Fibroblast of mammary gland (primary cell): ENCODE results near the gene COX6B2.
"Not testable (repeated sequence)": the region's sequence is repeated elsewhere in the genome, so short reads cannot be mapped to it uniquely, and the experiment has no call there.

Experiments
- DNase-seq: peaks from one replicate; pipeline ENCODE4 v3.0.0-alpha.2; 2010; ENCODE audit warnings: low read depth
- H3K4me3 ChIP-seq: 2 replicates; pipeline ENCODE4 v1.5.1; 2011; ENCODE audit warnings: low read depth, mild to moderate bottlenecking, low read length, moderate library complexity; ENCODE audit not compliant: control insufficient read depth
- TF ChIP-seq, protein P1 (sequence below): conservative IDR thresholded peaks from 2 replicates; pipeline ENCODE4 v1.5.1; 2011; ENCODE audit warnings: low read depth, low read length, inconsistent platforms; ENCODE audit not compliant: control insufficient read depth, insufficient read depth

COX6B2 gene

DNA sequence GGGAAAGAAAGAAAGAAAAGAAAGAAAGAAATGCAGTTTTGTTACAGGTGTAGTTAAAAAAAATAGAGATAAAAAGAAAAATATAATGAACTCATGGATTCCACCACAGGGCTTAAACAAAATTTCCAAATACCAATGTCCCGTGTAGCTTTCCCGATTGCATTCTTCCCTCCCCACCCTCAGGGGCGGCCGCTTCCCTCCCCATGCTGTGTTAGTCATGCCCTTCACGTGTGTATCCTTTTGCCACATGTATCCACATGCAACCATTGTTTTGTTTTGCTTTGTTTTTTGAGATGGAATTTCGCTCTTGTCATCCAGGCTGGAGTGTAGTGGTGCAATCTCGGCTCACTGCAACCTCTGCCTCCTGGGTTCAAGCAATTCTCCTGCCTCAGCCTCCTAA, 18.4 kb downstream of the COX6B2 start:
- no peak overlapping the region for H3K4me3 ChIP-seq
- DNase-seq: no peak
- TF ChIP-seq, protein P1, sequence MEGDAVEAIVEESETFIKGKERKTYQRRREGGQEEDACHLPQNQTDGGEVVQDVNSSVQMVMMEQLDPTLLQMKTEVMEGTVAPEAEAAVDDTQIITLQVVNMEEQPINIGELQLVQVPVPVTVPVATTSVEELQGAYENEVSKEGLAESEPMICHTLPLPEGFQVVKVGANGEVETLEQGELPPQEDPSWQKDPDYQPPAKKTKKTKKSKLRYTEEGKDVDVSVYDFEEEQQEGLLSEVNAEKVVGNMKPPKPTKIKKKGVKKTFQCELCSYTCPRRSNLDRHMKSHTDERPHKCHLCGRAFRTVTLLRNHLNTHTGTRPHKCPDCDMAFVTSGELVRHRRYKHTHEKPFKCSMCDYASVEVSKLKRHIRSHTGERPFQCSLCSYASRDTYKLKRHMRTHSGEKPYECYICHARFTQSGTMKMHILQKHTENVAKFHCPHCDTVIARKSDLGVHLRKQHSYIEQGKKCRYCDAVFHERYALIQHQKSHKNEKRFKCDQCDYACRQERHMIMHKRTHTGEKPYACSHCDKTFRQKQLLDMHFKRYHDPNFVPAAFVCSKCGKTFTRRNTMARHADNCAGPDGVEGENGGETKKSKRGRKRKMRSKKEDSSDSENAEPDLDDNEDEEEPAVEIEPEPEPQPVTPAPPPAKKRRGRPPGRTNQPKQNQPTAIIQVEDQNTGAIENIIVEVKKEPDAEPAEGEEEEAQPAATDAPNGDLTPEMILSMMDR: no peak

DNA sequence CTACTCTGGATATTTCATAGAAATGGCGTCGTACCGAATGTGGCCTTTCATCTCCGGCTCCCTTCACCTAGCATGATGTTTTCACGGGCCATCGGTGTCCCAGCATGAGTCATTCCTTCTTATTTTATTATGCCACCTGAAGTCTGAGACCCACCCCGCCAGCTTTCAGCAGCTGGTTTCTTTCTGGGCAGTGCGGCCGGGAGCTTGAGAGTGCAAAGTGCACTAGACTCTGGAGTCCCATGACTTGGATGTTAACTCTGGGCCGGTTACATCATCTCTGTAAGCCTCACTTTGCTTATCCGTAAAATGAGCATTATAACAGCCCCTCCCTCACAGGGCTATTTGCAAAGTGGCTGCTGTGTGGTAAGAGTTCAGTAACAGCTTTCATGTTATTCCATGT, 20.6 kb downstream of the COX6B2 start:
- DNase-seq: no peak
- TF ChIP-seq, protein P1: no peak
- no peak overlapping the region for H3K4me3 ChIP-seq

GRCh38 chr19:55329791-55330190, 24.7 kb downstream of the COX6B2 start:
- DNase-seq: peak; percentile 57

DNA sequence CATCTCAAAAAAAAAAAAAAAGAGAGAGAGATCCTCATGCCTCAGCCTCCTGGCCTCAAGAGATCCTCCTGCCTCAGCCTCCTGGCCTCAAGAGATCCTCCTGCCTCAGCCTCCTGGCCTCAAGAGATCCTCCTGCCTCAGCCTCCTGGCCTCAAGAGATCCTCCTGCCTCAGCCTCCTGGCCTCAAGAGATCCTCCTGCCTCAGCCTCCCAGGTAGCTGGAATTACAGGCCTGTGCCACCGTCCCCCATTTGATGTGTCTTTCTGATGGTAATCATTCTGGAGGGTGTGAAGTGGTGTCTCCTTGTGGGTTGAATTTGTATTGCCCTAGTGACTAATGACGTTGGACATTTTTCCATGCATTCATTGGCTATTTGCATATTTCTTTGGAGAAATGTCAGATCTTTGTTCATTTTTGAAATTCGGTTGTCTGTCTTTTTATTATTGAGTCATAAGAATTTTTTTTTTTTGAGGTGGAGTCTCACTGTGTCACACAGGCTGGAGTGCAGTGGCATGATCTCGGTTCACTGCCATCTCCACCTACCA, 25.7 kb downstream of the COX6B2 start:
- not testable (repeated sequence) for H3K4me3 ChIP-seq
- peak; percentile 29 for DNase-seq

More at GRCh38 chr19:55329791-55330190, 24.7 kb downstream of the COX6B2 start:
- not testable (repeated sequence) for H3K4me3 ChIP-seq

DNA sequence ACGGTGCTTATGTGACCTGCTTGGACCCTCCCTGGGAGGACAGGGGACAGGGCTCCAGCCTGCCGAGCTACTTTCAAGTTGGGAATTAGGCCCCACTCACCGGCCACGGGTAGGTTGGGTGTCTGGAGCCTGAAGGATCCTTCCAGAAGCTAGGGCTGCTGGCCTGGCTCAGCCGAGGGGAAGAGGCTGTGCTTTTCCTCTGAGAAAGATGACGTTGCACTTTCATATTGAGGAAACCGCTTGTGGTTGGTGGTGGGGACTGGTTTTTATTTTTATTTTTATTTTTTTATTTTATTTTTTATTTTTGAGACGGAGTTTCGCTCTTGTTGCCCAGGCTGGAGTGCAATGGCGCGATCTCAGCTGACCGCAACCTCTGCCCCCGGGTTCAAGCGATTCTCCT, 29.3 kb downstream of the COX6B2 start, which contains the start of gene TMEM150B:
Gene TMEM150B (minus strand): TSS at position 170 of the 400 bp plus-strand sequence. CDS start 4,305 bp downstream, outside the sequence.
- no peak within 1 kb of the TSS for H3K4me3 ChIP-seq
- DNase-seq: no peak
- TF ChIP-seq, protein P1: no peak

- H3K4me3 ChIP-seq: no peak overlapping the region
- TF ChIP-seq, protein P1: no peak
- DNase-seq: no peak
Measured at GRCh38 chr19:55324662-55325061, 29.9 kb downstream of the COX6B2 start.

- H3K4me3 ChIP-seq: no peak overlapping the region
- TF ChIP-seq, protein P1: no peak
Measured at GRCh38 chr19:55322204-55322885, 32.2 kb downstream of the COX6B2 start.

More at GRCh38 chr19:55322204-55322885, 32.2 kb downstream of the COX6B2 start:
- DNase-seq: no peak
